ENCODE results near the gene ZIM2. TPM values are rescaled to one million over a fixed set of nuclear protein-coding genes. Genes with fewer than 3 reads are reported as not detected.

ZIM2 gene
- not detected in 5 replicates for total RNA-seq (2022; extraction: Qiagen RNA extraction; ENCODE audit: low read depth)

DNA sequence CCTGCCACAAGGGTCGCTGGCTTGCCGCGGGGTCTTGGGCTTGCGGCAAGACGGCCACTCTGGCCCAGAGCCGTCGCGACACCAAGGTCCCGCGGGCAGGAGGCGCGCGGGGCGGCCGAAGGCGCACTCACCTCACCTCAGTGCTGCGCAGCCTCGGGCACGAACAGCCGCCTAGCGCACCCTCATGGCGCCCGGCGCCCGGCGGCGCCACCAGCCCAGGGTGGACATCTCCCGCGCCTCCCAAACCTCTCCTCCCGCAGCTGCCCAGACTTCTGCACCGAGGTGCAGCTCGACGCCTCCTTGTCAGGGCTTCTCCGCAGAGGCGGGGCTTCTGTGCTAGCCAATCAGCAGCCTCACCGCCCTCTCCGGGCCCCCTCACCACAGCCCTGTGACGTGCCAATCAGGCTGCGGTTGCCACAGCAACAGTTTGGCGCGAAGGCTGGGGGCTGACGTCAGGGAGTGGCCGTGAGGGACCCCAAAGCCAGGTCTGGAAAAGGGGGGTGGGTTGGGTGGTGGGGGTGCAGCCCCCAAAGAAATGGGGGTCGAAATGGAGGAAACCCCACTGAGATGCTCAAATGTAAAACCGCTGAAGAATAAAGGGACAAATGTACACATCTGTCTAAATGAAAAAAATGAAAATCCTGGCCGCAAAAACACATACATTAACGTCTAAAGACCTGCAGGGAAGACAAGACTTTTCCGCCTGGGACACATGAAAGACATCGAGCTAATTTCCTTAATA lies at the start of gene ZIM2, which contains the start of gene PEG3:
Gene ZIM2 (minus strand): TSS at position 276 of the 742 bp plus-strand sequence. CDS start 16,449 bp downstream, outside the sequence.
Gene PEG3 (minus strand): TSS at position 276 of the 742 bp plus-strand sequence. CDS start 16,071 bp downstream, outside the sequence.

Other genes starting within 250 kb of the ZIM2 start
- 9.0 to 12.6 TPM (median 11.8 TPM) in 5 replicates for gene ZNF71, start 245.4 kb downstream of the ZIM2 start, total RNA-seq (2022; extraction: Qiagen RNA extraction; ENCODE audit: low read depth)
- gene SMIM17, start 197.6 kb downstream of the ZIM2 start, total RNA-seq (2022; extraction: Qiagen RNA extraction; ENCODE audit: low read depth), result not detected in 5 replicates
- not detected in 5 replicates for gene ZNF835, start 169.0 kb downstream of the ZIM2 start, total RNA-seq (2022; extraction: Qiagen RNA extraction; ENCODE audit: low read depth)
- gene PEG3, start within 50 bp of the ZIM2 start, total RNA-seq (2022; extraction: Qiagen RNA extraction; ENCODE audit: low read depth), result not detected in 5 replicates